Mesendoderm (in vitro differentiated cells): ENCODE data around the gene ATP5F1D.

Experiments used
- DNase-seq: peaks from one replicate; pipeline ENCODE4 v3.0.0; 2013
- H2AK5ac ChIP-seq: 2 replicates; pipeline ENCODE4 v1.6.1; 2013; ENCODE audit warnings: low read length, inconsistent platforms
- H2BK120ac ChIP-seq: 2 replicates; pipeline ENCODE4 v1.6.1; 2013; ENCODE audit warnings: low read depth, mild to moderate bottlenecking, low read length, moderate library complexity, mixed read lengths
- H2BK15ac ChIP-seq: replicated peaks from 2 replicates; pipeline ENCODE4 v1.6.1; 2013; ENCODE audit warnings: low read depth, mild to moderate bottlenecking, moderate library complexity
- H2BK5ac ChIP-seq: 2 replicates; pipeline ENCODE4 v1.6.1; 2013; ENCODE audit warnings: low read length, inconsistent platforms
- H3K18ac ChIP-seq: 2 replicates; pipeline ENCODE4 v1.6.1; 2013; ENCODE audit warnings: mild to moderate bottlenecking, low read length, mixed read lengths
- H3K23ac ChIP-seq: one replicate; pipeline ENCODE4 v1.6.1; 2013; ENCODE audit warnings: low read length
- H3K27ac ChIP-seq: 2 replicates; pipeline ENCODE4 v1.5.1; 2013; ENCODE audit warnings: low read depth, mild to moderate bottlenecking, inconsistent platforms, low read length, moderate library complexity
- H3K27me3 ChIP-seq: 2 replicates; pipeline ENCODE4 v1.6.1; 2013; ENCODE audit warnings: low read length, control low read depth, mild to moderate bottlenecking, inconsistent platforms; ENCODE audit not compliant: insufficient read depth, poor library complexity
- H3K36me3 ChIP-seq: 2 replicates; pipeline ENCODE4 v1.6.1; 2013; ENCODE audit warnings: low read length, inconsistent platforms; ENCODE audit not compliant: control insufficient read depth, insufficient read depth
- H3K4ac ChIP-seq: one replicate; pipeline ENCODE4 v1.6.1; 2013; ENCODE audit warnings: low read depth, mild to moderate bottlenecking, low read length, moderate library complexity
- H3K4me1 ChIP-seq: 2 replicates; pipeline ENCODE4 v1.6.1; 2013; ENCODE audit warnings: low read depth, low read length, inconsistent platforms; ENCODE audit not compliant: control insufficient read depth
- H3K4me2 ChIP-seq: 2 replicates; pipeline ENCODE4 v1.6.1; 2013; ENCODE audit warnings: low read length
- H3K4me3 ChIP-seq: 2 replicates; pipeline ENCODE4 v1.5.1; 2013; ENCODE audit warnings: mild to moderate bottlenecking, low read length
- H3K56ac ChIP-seq: one replicate; pipeline ENCODE4 v1.6.1; 2013; ENCODE audit warnings: low read length
- H3K79me1 ChIP-seq: 2 replicates; pipeline ENCODE4 v1.6.1; 2013; ENCODE audit warnings: low read length, inconsistent platforms
- H3K79me2 ChIP-seq: 2 replicates; pipeline ENCODE4 v1.6.1; 2013; ENCODE audit warnings: mild to moderate bottlenecking, low read length; ENCODE audit not compliant: control insufficient read depth, insufficient read depth
- H3K9ac ChIP-seq: 2 replicates; pipeline ENCODE4 v1.6.1; 2013; ENCODE audit warnings: low read length, inconsistent platforms
- H4K5ac ChIP-seq: one replicate; pipeline ENCODE4 v1.6.1; 2013; ENCODE audit warnings: low read length
- H4K8ac ChIP-seq: one replicate; pipeline ENCODE4 v1.6.1; 2013; ENCODE audit warnings: low read depth, mild to moderate bottlenecking, control low read depth, low read length, moderate library complexity
- WGBS: extraction: QIAGEN DNeasy Blood & Tissue Kit; methylation state at CpG from one replicate; pipeline ENCODE4 v1.1.7; 2013; ENCODE audit warnings: low lambda C conversion rate, missing lambda C conversion rate; ENCODE audit not compliant: insufficient coverage; ENCODE audit errors: extremely low coverage; 5-methylcytosine and 5-hydroxymethylcytosine counted together

The ATP5F1D gene

GRCh38 chr19:1292419-1293151 lies 51.0 kb downstream of the ATP5F1D start:
- Histone ChIP-seq H3K4me1 (no peaks in the 10 kb centered on the region), H2BK120ac (no peak overlapping the region), H2BK15ac (no peak overlapping the region), H3K27ac (no peak overlapping the region), H3K9ac (no peak overlapping the region), H3K36me3 (no peaks in the 10 kb centered on the region), H3K79me2 (no peaks in the 10 kb centered on the region), H2BK5ac (no peak overlapping the region), H3K4me2 (no peak overlapping the region), H4K5ac (no peak overlapping the region), H3K27me3 (no peaks in the 10 kb centered on the region), H2AK5ac (no peak overlapping the region), H3K56ac (no peak overlapping the region), H3K23ac (no peak overlapping the region), H3K4me3 (no peak overlapping the region), H3K4ac (no peak overlapping the region), H3K79me1 (no peaks in the 10 kb centered on the region), H4K8ac (no peak overlapping the region), H3K18ac (no peak overlapping the region)
- no CpG with 5 or more reads among the region's 17 CpGs for WGBS
- no peak for DNase-seq

- Histone ChIP-seq H4K8ac (no peak overlapping the region), H3K23ac (no peak overlapping the region), H3K27ac (no peak overlapping the region), H3K79me1 (no peaks in the 10 kb centered on the region), H3K4ac (no peak overlapping the region), H3K56ac (no peak overlapping the region), H3K4me1 (no peaks in the 10 kb centered on the region), H2BK5ac (no peak overlapping the region), H2AK5ac (no peak overlapping the region), H3K18ac (no peak overlapping the region), H3K27me3 (no peaks in the 10 kb centered on the region), H2BK15ac (no peak overlapping the region), H2BK120ac (no peak overlapping the region), H3K9ac (no peak overlapping the region), H3K4me2 (no peak overlapping the region), H4K5ac (no peak overlapping the region), H3K4me3 (no peak overlapping the region), H3K79me2 (no peaks in the 10 kb centered on the region), H3K36me3 (no peaks in the 10 kb centered on the region)
- DNase-seq: no peak
- no CpG with 5 or more reads among the region's 35 CpGs for WGBS
Measured at GRCh38 chr19:1293782-1294604, 52.4 kb downstream of the ATP5F1D start.
